GM18507 (cell line): ENCODE data around the gene ADK.
"Not testable (repeated sequence)": the region's sequence is repeated elsewhere in the genome, so short reads cannot be mapped to it uniquely, and the experiment has no call there.

Experiments
- DNase-seq: peaks from one replicate; pipeline ENCODE4 v3.0.0; 2011; ENCODE audit warnings: low read depth; ENCODE audit not compliant: insufficient read length; ENCODE audit errors: extremely low spot score
- FAIRE-seq: peaks from 2 replicates; lab custom pipeline; 2011; peaks lifted over from hg19 to GRCh38; lab: Jason Lieb, UNC

The ADK gene

GRCh38 chr10:74177140-74177677 is 26.2 kb downstream of the ADK start:
- FAIRE-seq (no peak), DNase-seq (no peak)

- FAIRE-seq, result no peak
- DNase-seq, result no peak
Observed at GRCh38 chr10:74178042-74178791, 27.2 kb downstream of the ADK start.

GRCh38 chr10:74179111-74179710 is 28.2 kb downstream of the ADK start:
- DNase-seq (no peak), FAIRE-seq (no peak)

GRCh38 chr10:74186678-74187077 is 35.7 kb downstream of the ADK start:
- FAIRE-seq (peak; percentile 57), DNase-seq (no peak)

- FAIRE-seq (no peak), DNase-seq (no peak)
Observed at GRCh38 chr10:74187237-74187636, 36.2 kb downstream of the ADK start.

- not testable (repeated sequence) for DNase-seq, FAIRE-seq
Observed at GRCh38 chr10:74188617-74189016, 37.6 kb downstream of the ADK start.

- no peak for DNase-seq
- FAIRE-seq, result peak; percentile 96
Observed at GRCh38 chr10:74189999-74190421, 39.0 kb downstream of the ADK start.

- DNase-seq (no peak), FAIRE-seq (no peak)
Observed at GRCh38 chr10:74190494-74190893, 39.5 kb downstream of the ADK start.

- no peak for DNase-seq
- no peak for FAIRE-seq
Observed at GRCh38 chr10:74194545-74194944, 43.5 kb downstream of the ADK start.

- FAIRE-seq, result no peak
- DNase-seq, result no peak
Observed at GRCh38 chr10:74194999-74195398, 44.0 kb downstream of the ADK start.

- no peak for FAIRE-seq
Observed at GRCh38 chr10:74199315-74199714, 48.3 kb downstream of the ADK start.

GRCh38 chr10:74202356-74202755 is 51.3 kb downstream of the ADK start:
- FAIRE-seq, result peak; percentile 15

More at GRCh38 chr10:74199315-74199714, 48.3 kb downstream of the ADK start:
- DNase-seq, result no peak

GRCh38 chr10:74206746-74207145 is 55.7 kb downstream of the ADK start:
- DNase-seq (no peak), FAIRE-seq (no peak)

More at GRCh38 chr10:74202356-74202755, 51.3 kb downstream of the ADK start:
- DNase-seq, result no peak

- FAIRE-seq, result no peak
- DNase-seq, result no peak
Observed at GRCh38 chr10:74207691-74208480, 56.9 kb downstream of the ADK start.

- no peak for FAIRE-seq
- DNase-seq, result no peak
Observed at GRCh38 chr10:74208997-74209396, 58.0 kb downstream of the ADK start.

GRCh38 chr10:74213019-74213418 is 62.0 kb downstream of the ADK start:
- no peak for FAIRE-seq

GRCh38 chr10:74213571-74214162 is 62.6 kb downstream of the ADK start:
- DNase-seq, result no peak
- FAIRE-seq, result no peak

More at GRCh38 chr10:74213019-74213418, 62.0 kb downstream of the ADK start:
- no peak for DNase-seq

GRCh38 chr10:74217110-74217509 is 66.1 kb downstream of the ADK start:
- not testable (repeated sequence) for FAIRE-seq, DNase-seq

GRCh38 chr10:74222467-74222866 is 71.4 kb downstream of the ADK start:
- not testable (repeated sequence) for DNase-seq, FAIRE-seq
